HepG2 (cell line): ENCODE results near the gene DNAJC9. TPM values are rescaled to one million over a fixed set of nuclear protein-coding genes. Genes with fewer than 3 reads are reported as not detected.

Experiments used
- AKAP8 ChIP-seq: sonication (generic); formaldehyde crosslinking; IDR thresholded peaks from 2 replicates; pipeline ENCODE4 v1.5.1; 2020; ENCODE audit warnings: mild to moderate bottlenecking, missing genetic modification reagents
- BRD4 ChIP-seq: sonication (generic); formaldehyde crosslinking; IDR thresholded peaks from 2 replicates; pipeline ENCODE4 v1.4.0; 2020; ENCODE audit warnings: missing genetic modification reagents
- FOXJ3 ChIP-seq: sonication (generic); formaldehyde crosslinking; IDR thresholded peaks from 2 replicates; pipeline ENCODE4 v1.4.0; 2020; ENCODE audit warnings: missing genetic modification reagents, mild to moderate bottlenecking, borderline replicate concordance
- FOXP1 ChIP-seq, 2 experiments: fragments of 450-650 bp in 1 of 2; IDR thresholded peaks; 2 replicates each; pipeline ENCODE4 v1.6.1; 2017 to 2018; ENCODE audit warnings: antibody characterized with exemption in 1 of 2
- NR2F2 ChIP-seq: IDR thresholded peaks from 2 replicates; pipeline ENCODE4 v1.6.1; 2012; ENCODE audit warnings: low read depth, inconsistent platforms, borderline replicate concordance
- REPIN1 ChIP-seq: sonication (generic); formaldehyde crosslinking; IDR thresholded peaks from 2 replicates; pipeline ENCODE4 v1.8.0; 2022; ENCODE audit warnings: missing genetic modification reagents, low read depth, mild to moderate bottlenecking, borderline replicate concordance
- SALL1 ChIP-seq: sonication (generic); formaldehyde crosslinking; IDR thresholded peaks from 2 replicates; pipeline ENCODE4 v1.8.0; 2022; ENCODE audit warnings: mild to moderate bottlenecking, missing genetic modification reagents
- SALL2 ChIP-seq: sonication (generic); formaldehyde crosslinking; IDR thresholded peaks from 2 replicates; pipeline ENCODE4 v1.8.1; 2023; ENCODE audit warnings: mild to moderate bottlenecking, missing genetic modification reagents, inconsistent platforms
- ZNF333 ChIP-seq: sonication (generic); formaldehyde crosslinking; IDR thresholded peaks from 2 replicates; pipeline ENCODE4 v1.4.0; 2020; ENCODE audit warnings: mild to moderate bottlenecking, missing genetic modification reagents, borderline replicate concordance
- ZNF724P ChIP-seq: sonication (generic); formaldehyde crosslinking; IDR thresholded peaks from 2 replicates; pipeline ENCODE4 v1.8.0; 2022; ENCODE audit warnings: missing genetic modification reagents, borderline replicate concordance
- ZSCAN31 ChIP-seq: sonication (generic); formaldehyde crosslinking; IDR thresholded peaks from 2 replicates; pipeline ENCODE4 v1.5.0; 2020; ENCODE audit warnings: low read depth, mild to moderate bottlenecking, missing genetic modification reagents
- polyA plus RNA-seq, 8 experiments: library from polyadenylated mRNA; depleted of rRNA in 3 of 8; stranded (reverse) in 7 of 8; unstranded in 1 of 8; fragments of >200 nt; fragmentation: Illumina TruSeq in 4 of 8; extraction: Trizol in 4 of 8; gene quantifications; 2 replicates each; pipeline versions ENCODE4 v1.2.1 to v1.2.3, GENCODE V29; 2011 to 2016; ENCODE audit warnings: low read depth in 4 of 8, missing spikeins in 1 of 8, mixed read lengths in 1 of 8; ENCODE audit not compliant: insufficient read depth in 1 of 8
- total RNA-seq, 5 experiments: library from RNA; depleted of rRNA; stranded (reverse); fragments of >200 nt; fragmentation: Illumina TruSeq; extraction: Trizol; gene quantifications; 2 replicates each; pipeline ENCODE4 v1.2.3, GENCODE V29; 2016; ENCODE audit warnings: low read depth in 1 of 5
- TF ChIP-seq, protein P1 (sequence below): sonication (generic); formaldehyde crosslinking; IDR thresholded peaks from 2 replicates; pipeline ENCODE4 v1.9.0; 2021; ENCODE audit warnings: missing genetic modification reagents, mild to moderate bottlenecking, borderline replicate concordance
- TF ChIP-seq, protein P2 (sequence below): IDR thresholded peaks from 2 replicates; pipeline ENCODE4 v1.6.1; 2016; ENCODE audit warnings: missing compliant biosample characterization, missing genetic modification reagents, borderline replicate concordance
- TF ChIP-seq, protein P3 (sequence below): sonication (generic); formaldehyde crosslinking; IDR thresholded peaks from 2 replicates; pipeline ENCODE4 v1.4.0; 2020; ENCODE audit warnings: mild to moderate bottlenecking, missing genetic modification reagents
- TF ChIP-seq, protein P4 (sequence below): sonication (generic); formaldehyde crosslinking; IDR thresholded peaks from one replicate; pipeline ENCODE4 v1.5.1; 2020; ENCODE audit warnings: mild to moderate bottlenecking, missing genetic modification reagents; ENCODE audit errors: not compliant biosample characterization

Gene DNAJC9
- total and polyA plus RNA-seq, 2 of the 13 experiments (the other 11 are each of a cell fraction or from before 2014, with no cell fraction given): 15.9 to 60.3 TPM

DNA sequence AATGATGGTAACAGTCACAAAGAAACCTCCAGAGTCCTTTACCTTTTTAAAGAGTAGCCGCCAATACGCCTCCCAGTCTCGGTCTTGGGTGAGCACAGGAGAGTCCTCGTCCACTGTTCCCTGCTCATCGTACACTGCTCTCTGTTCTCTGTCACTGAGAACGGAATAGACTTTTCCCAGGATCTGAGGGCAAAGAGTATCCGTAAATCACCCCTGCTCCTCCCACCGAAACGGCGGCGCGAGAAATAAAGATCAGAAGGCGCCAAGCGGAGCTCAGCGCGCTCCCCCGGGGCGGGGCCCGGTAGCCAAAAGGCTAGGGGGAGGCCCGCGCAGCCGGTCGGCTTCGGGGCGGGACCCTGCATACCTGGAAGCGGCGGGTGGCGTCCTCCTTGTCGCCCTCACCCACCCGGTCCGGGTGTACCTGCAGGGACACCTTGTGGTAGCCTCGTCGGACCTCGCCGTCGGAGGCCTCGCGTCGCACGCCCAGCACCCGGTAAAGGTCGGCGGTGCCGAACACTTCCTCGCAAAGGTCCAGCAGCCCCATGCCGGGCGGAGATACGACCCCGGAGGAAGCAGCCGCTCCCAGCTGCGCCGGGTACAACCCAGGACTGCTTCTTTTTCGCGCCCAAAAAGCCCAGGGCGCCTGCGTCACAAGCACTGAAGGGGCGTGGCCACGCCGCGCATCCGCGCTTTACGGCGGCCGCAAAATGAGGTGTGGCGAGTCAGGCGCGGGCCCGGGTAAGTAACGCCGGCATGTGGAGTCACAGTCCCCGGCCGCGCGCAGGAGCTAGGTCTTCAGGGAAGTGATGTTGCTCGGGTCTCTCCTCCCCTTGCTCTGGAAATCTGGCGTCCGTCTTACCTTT is at the start of gene DNAJC9 (continued):
- TF ChIP-seq, protein P1, sequence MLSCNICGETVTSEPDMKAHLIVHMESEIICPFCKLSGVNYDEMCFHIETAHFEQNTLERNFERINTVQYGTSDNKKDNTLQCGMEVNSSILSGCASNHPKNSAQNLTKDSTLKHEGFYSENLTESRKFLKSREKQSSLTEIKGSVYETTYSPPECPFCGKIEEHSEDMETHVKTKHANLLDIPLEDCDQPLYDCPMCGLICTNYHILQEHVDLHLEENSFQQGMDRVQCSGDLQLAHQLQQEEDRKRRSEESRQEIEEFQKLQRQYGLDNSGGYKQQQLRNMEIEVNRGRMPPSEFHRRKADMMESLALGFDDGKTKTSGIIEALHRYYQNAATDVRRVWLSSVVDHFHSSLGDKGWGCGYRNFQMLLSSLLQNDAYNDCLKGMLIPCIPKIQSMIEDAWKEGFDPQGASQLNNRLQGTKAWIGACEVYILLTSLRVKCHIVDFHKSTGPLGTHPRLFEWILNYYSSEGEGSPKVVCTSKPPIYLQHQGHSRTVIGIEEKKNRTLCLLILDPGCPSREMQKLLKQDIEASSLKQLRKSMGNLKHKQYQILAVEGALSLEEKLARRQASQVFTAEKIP (CRISPR knock-in tag): no peak
- TF ChIP-seq AKAP8 (CRISPR knock-in tag) (peak; percentile 98), SALL2 (CRISPR knock-in tag) (peak; percentile 94), NR2F2 (0 out of 2 replicates have a peak, but pooled peaks have one; percentile 11), ZNF333 (CRISPR knock-in tag) (peak; percentile 89; the same call in 1 of the 2 replicates), FOXJ3 (CRISPR knock-in tag) (peak; percentile 55; the same call in 1 of the 2 replicates), SALL1 (peak; percentile 94), BRD4 (CRISPR knock-in tag) (peak; percentile 12; the same call in 1 of the 2 replicates), ZNF724P (no peak; the same call in 1 of the 2 replicates), FOXP1 (IDR thresholded peaks at IDR 0.05) (no peak), FOXP1 (CRISPR knock-in tag; IDR thresholded peaks at IDR 0.05) (no peak), ZSCAN31 (peak; percentile 95), REPIN1 (CRISPR knock-in tag) (peak; percentile 94)
- TF ChIP-seq, protein P2, sequence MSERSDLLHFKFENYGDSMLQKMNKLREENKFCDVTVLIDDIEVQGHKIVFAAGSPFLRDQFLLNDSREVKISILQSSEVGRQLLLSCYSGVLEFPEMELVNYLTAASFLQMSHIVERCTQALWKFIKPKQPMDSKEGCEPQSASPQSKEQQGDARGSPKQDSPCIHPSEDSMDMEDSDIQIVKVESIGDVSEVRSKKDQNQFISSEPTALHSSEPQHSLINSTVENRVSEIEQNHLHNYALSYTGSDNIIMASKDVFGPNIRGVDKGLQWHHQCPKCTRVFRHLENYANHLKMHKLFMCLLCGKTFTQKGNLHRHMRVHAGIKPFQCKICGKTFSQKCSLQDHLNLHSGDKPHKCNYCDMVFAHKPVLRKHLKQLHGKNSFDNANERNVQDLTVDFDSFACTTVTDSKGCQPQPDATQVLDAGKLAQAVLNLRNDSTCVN: no peak
- TF ChIP-seq, protein P3, sequence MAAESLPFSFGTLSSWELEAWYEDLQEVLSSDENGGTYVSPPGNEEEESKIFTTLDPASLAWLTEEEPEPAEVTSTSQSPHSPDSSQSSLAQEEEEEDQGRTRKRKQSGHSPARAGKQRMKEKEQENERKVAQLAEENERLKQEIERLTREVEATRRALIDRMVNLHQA (CRISPR knock-in tag): no peak
- TF ChIP-seq, protein P4, sequence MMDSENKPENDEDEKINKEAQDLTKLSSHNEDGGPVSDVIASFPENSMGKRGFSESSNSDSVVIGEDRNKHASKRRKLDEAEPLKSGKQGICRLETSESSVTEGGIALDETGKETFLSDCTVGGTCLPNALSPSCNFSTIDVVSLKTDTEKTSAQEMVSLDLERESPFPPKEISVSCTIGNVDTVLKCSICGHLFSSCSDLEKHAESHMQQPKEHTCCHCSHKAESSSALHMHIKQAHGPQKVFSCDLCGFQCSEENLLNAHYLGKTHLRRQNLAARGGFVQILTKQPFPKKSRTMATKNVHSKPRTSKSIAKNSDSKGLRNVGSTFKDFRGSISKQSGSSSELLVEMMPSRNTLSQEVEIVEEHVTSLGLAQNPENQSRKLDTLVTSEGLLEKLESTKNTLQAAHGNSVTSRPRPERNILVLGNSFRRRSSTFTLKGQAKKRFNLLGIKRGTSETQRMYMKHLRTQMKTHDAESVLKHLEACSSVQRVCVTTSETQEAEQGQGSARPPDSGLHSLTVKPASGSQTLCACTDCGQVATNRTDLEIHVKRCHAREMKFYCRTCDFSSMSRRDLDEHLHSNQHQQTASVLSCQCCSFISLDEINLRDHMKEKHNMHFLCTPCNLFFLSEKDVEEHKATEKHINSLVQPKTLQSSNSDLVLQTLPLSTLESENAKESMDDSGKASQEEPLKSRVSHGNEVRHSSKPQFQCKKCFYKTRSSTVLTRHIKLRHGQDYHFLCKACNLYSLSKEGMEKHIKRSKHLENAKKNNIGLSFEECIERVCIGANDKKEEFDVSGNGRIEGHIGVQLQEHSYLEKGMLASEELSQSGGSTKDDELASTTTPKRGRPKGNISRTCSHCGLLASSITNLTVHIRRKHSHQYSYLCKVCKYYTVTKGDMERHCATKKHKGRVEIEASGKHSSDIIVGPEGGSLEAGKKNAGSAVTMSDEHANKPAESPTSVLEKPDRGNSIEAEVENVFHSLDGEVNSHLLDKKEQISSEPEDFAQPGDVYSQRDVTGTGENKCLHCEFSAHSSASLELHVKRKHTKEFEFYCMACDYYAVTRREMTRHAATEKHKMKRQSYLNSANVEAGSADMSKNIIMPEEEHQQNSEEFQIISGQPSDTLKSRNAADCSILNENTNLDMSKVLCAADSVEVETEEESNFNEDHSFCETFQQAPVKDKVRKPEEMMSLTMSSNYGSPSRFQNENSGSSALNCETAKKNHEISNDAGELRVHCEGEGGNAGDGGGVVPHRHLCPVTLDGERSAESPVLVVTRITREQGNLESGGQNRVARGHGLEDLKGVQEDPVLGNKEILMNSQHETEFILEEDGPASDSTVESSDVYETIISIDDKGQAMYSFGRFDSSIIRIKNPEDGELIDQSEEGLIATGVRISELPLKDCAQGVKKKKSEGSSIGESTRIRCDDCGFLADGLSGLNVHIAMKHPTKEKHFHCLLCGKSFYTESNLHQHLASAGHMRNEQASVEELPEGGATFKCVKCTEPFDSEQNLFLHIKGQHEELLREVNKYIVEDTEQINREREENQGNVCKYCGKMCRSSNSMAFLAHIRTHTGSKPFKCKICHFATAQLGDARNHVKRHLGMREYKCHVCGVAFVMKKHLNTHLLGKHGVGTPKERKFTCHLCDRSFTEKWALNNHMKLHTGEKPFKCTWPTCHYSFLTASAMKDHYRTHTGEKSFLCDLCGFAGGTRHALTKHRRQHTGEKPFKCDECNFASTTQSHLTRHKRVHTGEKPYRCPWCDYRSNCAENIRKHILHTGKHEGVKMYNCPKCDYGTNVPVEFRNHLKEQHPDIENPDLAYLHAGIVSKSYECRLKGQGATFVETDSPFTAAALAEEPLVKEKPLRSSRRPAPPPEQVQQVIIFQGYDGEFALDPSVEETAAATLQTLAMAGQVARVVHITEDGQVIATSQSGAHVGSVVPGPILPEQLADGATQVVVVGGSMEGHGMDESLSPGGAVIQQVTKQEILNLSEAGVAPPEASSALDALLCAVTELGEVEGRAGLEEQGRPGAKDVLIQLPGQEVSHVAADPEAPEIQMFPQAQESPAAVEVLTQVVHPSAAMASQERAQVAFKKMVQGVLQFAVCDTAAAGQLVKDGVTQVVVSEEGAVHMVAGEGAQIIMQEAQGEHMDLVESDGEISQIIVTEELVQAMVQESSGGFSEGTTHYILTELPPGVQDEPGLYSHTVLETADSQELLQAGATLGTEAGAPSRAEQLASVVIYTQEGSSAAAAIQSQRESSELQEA (CRISPR knock-in tag): peak; percentile 98
